Stimulated activated CD4-positive, alpha-beta T cell treated with anti-CD3 and anti-CD28 coated beads, TNF-alpha, amount 100 ng/mL, for 1 hour (primary cell): ENCODE data around the gene CETN3.

Experiments used
- DNase-seq, 3 donors: peaks; one replicate each; pipeline ENCODE4 v3.0.0-alpha.2; 2020; ENCODE audit warnings: low read depth in 3 of 3, low spot score in 1 of 3

CETN3 gene

GRCh38 chr5:90409318-90410177 is at the start of gene CETN3:
TSS of gene CETN3 (minus strand) at chr5:90409756. CDS start at chr5:90409661, 95 bp downstream.
- peak; percentile 71 to 77 (median 73) for DNase-seq

GRCh38 chr5:90446961-90447360 is 37.4 kb upstream of the CETN3 start:
- DNase-seq: no peak

- DNase-seq: no peak
Observed at GRCh38 chr5:90440644-90441043, 31.1 kb upstream of the CETN3 start.

GRCh38 chr5:90438100-90438499 is 28.5 kb upstream of the CETN3 start:
- DNase-seq: no peak

- no peak for DNase-seq
Observed at GRCh38 chr5:90437663-90438062, 28.1 kb upstream of the CETN3 start.

GRCh38 chr5:90434116-90434714 is 24.7 kb upstream of the CETN3 start:
- DNase-seq: peak in 1 of 3 donors; percentile 11

- no peak for DNase-seq
Observed at GRCh38 chr5:90424245-90424644, 14.7 kb upstream of the CETN3 start.

GRCh38 chr5:90421136-90421535 is 11.6 kb upstream of the CETN3 start:
- DNase-seq: no peak

GRCh38 chr5:90418214-90418613 is 8.7 kb upstream of the CETN3 start:
- no peak for DNase-seq

- no peak for DNase-seq
Observed at GRCh38 chr5:90410178-90410762, 714 bp upstream of the CETN3 start.

GRCh38 chr5:90408571-90409317 is 812 bp downstream of the CETN3 start:
- no peak for DNase-seq

- DNase-seq: no peak
Observed at GRCh38 chr5:90406466-90406865, 3.1 kb downstream of the CETN3 start.

- DNase-seq: no peak
Observed at GRCh38 chr5:90402521-90403255, 6.9 kb downstream of the CETN3 start.

- DNase-seq: no peak
Observed at GRCh38 chr5:90399251-90399650, 10.3 kb downstream of the CETN3 start.

- DNase-seq: no peak
Observed at GRCh38 chr5:90398726-90399125, 10.8 kb downstream of the CETN3 start.

GRCh38 chr5:90395005-90395404 is 14.6 kb downstream of the CETN3 start:
- no peak for DNase-seq

- DNase-seq: no peak
Observed at GRCh38 chr5:90390928-90391327, 18.6 kb downstream of the CETN3 start.

GRCh38 chr5:90390326-90390725 is 19.2 kb downstream of the CETN3 start:
- no peak for DNase-seq

GRCh38 chr5:90387508-90387907 is 22.0 kb downstream of the CETN3 start:
- no peak for DNase-seq

GRCh38 chr5:90386099-90386710 is 23.4 kb downstream of the CETN3 start:
- no peak for DNase-seq
